H4 (cell line): ENCODE measurements around the gene PLGRKT. TPM values are rescaled to one million over a fixed set of nuclear protein-coding genes. Genes with fewer than 3 reads are reported as not detected.
"Not testable (repeated sequence)": the region's sequence is repeated elsewhere in the genome, so short reads cannot be mapped to it uniquely, and the experiment has no call there.

Source experiments
- DNase-seq: peaks from one replicate; pipeline ENCODE4 v3.0.0-alpha.2; 2015; ENCODE audit warnings: low spot score
- total RNA-seq: library from RNA; depleted of rRNA; stranded (reverse); fragments of >200 nt; shearing (Covaris generic); gene quantifications from 2 replicates; pipeline ENCODE4 v1.2.3, GENCODE V29; 2014

PLGRKT gene
- total RNA-seq, 1 experiment from 2014 or later: 19.7 TPM

- no peak for DNase-seq
Measured at GRCh38 chr9:5382479-5382878, 55.2 kb downstream of the PLGRKT start.

GRCh38 chr9:5375790-5376477 lies 61.8 kb downstream of the PLGRKT start:
- no peak for DNase-seq

- DNase-seq: no peak
Measured at GRCh38 chr9:5375091-5375490, 62.6 kb downstream of the PLGRKT start.

- no peak for DNase-seq
Measured at GRCh38 chr9:5364294-5365024, 73.3 kb downstream of the PLGRKT start.

GRCh38 chr9:5361326-5362010 lies 76.3 kb downstream of the PLGRKT start:
- no peak for DNase-seq

- DNase-seq: no peak
Measured at GRCh38 chr9:5360341-5360740, 77.4 kb downstream of the PLGRKT start.

- DNase-seq: no peak
Measured at GRCh38 chr9:5357431-5358105, 80.2 kb downstream of the PLGRKT start.

GRCh38 chr9:5355817-5356216 lies 81.9 kb downstream of the PLGRKT start:
- DNase-seq: no peak

- no peak for DNase-seq
Measured at GRCh38 chr9:5355226-5355625, 82.5 kb downstream of the PLGRKT start.

- DNase-seq: no peak
Measured at GRCh38 chr9:5354184-5354583, 83.5 kb downstream of the PLGRKT start.

GRCh38 chr9:5352637-5353248 lies 85.0 kb downstream of the PLGRKT start:
- DNase-seq: no peak

- not testable (repeated sequence) for DNase-seq
Measured at GRCh38 chr9:5338992-5339981, 98.4 kb downstream of the PLGRKT start, which contains the start of gene RLN1. Gene RLN1 (minus strand): TSS chr9:5339876. CDS start chr9:5339746, 130 bp downstream.

- DNase-seq: no peak
Measured at GRCh38 chr9:5336688-5337087, 101.0 kb downstream of the PLGRKT start.

- not testable (repeated sequence) for DNase-seq
Measured at GRCh38 chr9:5331276-5331675, 106.4 kb downstream of the PLGRKT start.

GRCh38 chr9:5326893-5327548 lies 110.7 kb downstream of the PLGRKT start:
- no peak for DNase-seq

- no peak for DNase-seq
Measured at GRCh38 chr9:5326187-5326586, 111.5 kb downstream of the PLGRKT start.

GRCh38 chr9:5321601-5322000 lies 116.1 kb downstream of the PLGRKT start:
- DNase-seq: not testable (repeated sequence)

- DNase-seq: no peak
Measured at GRCh38 chr9:5321058-5321457, 116.7 kb downstream of the PLGRKT start.

- DNase-seq: not testable (repeated sequence)
Measured at GRCh38 chr9:5316406-5316805, 121.3 kb downstream of the PLGRKT start.
